GM12872 (cell line): Measurements from ENCODE around the gene GC.

Experiments
- CTCF ChIP-seq: IDR thresholded peaks from 3 replicates; pipeline ENCODE4 v1.5.1; 2011; ENCODE audit warnings: low read depth, mild to moderate bottlenecking, low read length, moderate library complexity; ENCODE audit not compliant: insufficient read depth

The GC gene

GRCh38 chr4:71692198-71692597, 91.7 kb downstream of the GC start:
- no peak for TF ChIP-seq CTCF
